GM12865 (cell line): Measurements from ENCODE around the gene LDHAL6B.

Experiments used
- DNase-seq: peaks from one replicate; pipeline ENCODE4 v3.0.0; 2010; ENCODE audit warnings: low read depth
- H3K4me3 ChIP-seq: 2 replicates; pipeline ENCODE4 v1.5.1; 2011; ENCODE audit warnings: mild to moderate bottlenecking, low read depth, low read length, control low read depth
- CTCF ChIP-seq: IDR thresholded peaks from 2 replicates; pipeline ENCODE4 v1.5.1; 2011; ENCODE audit warnings: low read length, control low read depth, low read depth, inconsistent platforms; ENCODE audit not compliant: insufficient read depth; ENCODE audit errors: missing control alignments

Gene LDHAL6B

DNA sequence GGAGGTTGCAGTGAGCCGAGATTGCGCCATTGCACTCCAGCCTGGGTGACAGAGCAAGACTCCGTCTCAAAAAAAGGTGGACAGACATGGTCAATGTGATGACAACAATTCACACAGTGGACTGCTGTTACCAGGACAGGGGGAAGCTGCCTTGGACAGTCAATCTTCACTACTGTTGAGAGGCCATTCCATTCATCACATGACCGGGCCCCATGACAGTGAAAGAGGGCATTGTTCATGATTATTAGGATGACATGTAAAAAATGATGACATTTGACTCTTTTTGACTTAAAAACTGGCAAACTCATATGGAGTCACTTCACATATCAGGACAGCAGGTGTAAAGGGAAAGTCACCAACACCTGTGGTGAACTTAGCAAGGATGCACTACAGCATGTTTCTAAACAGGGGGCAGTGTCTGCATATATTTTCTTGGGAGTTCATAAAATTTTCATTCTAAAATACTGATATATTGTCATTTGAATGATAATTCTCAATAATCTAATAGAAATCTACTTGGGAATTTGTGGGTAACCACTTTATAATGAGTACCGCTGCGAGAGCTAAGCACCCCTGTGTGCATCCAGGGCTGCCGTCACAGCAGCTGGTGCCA is 34.2 kb upstream of the LDHAL6B start:
- DNase-seq = no peak
- TF ChIP-seq CTCF = no peak
- no peak overlapping the region for H3K4me3 ChIP-seq

GRCh38 chr15:59173194-59173593 is 33.4 kb upstream of the LDHAL6B start:
- no peak overlapping the region for H3K4me3 ChIP-seq
- no peak for TF ChIP-seq CTCF
- no peak for DNase-seq

DNA sequence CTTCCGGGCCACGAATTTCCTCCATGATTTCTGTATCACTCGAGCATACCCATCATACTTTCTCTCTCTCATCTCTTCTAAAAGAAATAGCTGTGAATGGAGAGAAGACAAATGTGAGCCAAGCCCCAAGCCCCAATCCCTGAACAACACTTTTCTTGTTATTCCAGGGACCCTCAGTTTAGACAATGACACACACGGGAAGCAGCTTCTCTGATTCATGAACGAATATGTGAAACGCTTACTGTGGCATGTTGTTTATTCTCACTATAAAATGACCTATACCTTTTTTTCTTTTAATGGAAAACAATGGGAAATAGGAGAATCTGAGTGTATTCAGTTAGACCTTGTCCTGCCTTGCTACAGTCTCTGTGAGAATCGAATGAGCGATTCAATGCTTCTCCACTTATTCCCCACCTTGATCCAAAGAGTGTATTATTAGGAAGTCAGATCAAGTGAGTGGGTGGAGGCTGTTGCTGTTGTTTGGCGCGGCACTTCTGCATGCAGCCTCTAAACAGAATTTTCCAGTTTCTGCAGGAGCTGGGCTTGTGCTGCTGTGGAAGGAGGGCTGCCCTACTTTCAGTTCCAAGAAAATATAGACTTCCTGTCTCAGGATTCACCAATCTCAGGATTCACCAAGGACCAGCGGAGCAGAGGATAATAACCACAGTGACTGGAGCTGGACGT is 32.4 kb upstream of the LDHAL6B start:
- no peak overlapping the region for H3K4me3 ChIP-seq
- no peak for DNase-seq
- no peak for TF ChIP-seq CTCF

DNA sequence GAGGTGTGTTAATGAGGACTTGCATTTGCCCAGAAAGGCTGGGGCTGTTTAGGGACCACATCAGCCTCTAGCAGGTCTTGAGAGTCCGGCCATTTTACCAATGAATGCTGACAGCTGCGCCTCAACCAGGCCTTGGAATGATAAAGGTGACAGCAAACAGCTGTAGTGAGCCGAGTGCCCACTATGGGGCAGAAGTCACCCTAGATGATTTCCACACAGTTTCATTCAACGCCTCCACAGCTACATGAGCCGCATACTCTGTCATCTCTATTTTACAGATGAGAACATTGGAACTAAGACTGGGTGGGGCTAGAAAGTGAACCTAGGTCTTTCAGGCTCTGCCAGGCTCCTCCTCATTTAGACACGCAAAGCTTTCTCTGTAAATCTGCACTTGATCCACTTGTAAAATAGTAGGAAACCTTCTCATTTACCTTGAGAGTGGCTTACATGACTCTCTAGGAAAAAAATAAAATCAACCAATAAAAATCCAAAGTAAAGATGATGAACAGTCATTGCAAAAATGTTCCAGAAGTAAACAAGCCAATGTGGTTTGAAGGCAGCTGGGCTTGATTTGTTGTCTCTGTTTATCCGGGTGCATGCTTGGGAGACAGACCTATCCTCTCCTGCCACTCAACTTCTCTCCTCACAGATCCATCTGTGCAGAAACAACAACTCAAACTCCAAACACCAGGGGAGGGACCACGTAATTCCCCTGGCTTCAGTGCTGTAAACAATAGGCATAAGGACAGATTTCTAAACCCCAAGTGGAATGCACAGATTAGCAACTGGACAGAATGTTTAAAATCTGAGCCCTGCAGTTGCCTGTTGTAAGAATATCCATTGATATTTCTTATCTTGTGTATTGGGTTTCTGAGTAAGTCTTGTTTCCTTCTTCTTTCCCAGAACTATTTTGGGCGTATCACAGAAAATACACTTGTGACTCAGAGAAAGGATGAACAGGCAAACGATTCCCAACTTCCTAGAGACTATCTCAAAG is 31.5 kb upstream of the LDHAL6B start:
- H3K4me3 ChIP-seq = no peak overlapping the region
- DNase-seq = peak; percentile 72
- peak; percentile 46 for TF ChIP-seq CTCF

DNA sequence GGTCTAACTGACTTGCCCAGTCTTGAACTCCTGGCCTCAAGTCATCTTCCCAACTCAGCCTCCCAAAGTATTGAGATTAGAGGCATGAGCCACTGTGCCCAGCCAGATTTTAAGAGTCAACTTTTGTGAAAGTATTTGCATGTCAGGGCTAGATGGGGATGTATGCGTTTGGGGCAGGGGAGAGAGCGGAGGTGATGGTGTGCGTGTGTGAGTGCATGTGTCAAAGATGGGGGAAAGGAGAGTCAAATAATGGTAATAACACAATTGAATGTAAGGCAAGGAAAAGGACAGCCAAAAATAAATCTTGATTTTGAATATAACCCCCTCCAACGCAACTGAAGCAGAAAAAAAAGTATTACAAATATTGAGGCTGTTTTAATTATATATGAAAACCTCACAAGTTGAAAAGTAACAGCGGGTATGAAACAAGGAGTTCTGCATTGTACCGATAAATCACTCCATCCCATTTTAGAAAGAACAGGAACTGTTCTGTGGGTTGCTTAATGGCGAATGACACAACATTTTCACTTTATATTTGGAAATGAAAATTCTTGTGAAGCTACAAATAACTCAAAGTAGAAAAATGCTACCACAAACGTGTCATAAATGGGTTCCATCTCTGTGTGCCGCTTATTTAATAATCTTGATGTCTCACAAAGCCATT is 29.9 kb upstream of the LDHAL6B start:
- no peak for DNase-seq
- TF ChIP-seq CTCF = no peak
- no peak overlapping the region for H3K4me3 ChIP-seq

GRCh38 chr15:59177317-59177660 is 29.4 kb upstream of the LDHAL6B start:
- no peak for TF ChIP-seq CTCF
- DNase-seq = no peak
- no peak overlapping the region for H3K4me3 ChIP-seq
